MCF 10A (cell line): ENCODE data around the gene CBR3. TPM values are rescaled to one million over a fixed set of nuclear protein-coding genes. Genes with fewer than 3 reads are reported as not detected.
"Not testable (repeated sequence)": the region's sequence is repeated elsewhere in the genome, so short reads cannot be mapped to it uniquely, and the experiment has no call there.

Experiments
- BruUV-seq: library from RNA; stranded (reverse); fragments of 400-500 nt; replicated peaks from 2 replicates; lab custom pipeline; 2021; lab: Mats Ljungman, UMichigan
- CTCF ChIA-PET: fragments of 300-600 bp; sonication (Branson Sonifier 250); formaldehyde crosslinking; extraction: SDS; loops from one replicate; lab custom pipeline; 2021; ENCODE audit warnings: antibody characterized with exemption, inconsistent platforms; lab: Yijun Ruan, JAX
- POLR2A ChIA-PET: fragments of 300-600, 350-650 bp; sonication (Branson Sonifier 250); formaldehyde crosslinking; extraction: SDS; loops from one replicate; lab custom pipeline; 2020; ENCODE audit warnings: antibody characterized with exemption, inconsistent platforms; lab: Yijun Ruan, JAX
- DNase-seq: peaks from one replicate; pipeline ENCODE4 v3.0.0-alpha.2; 2018; ENCODE audit not compliant: unreplicated experiment
- H3K27ac Mint-ChIP-seq: one replicate; pipeline ENCODE4 v1.8.0; 2022; ENCODE audit warnings: mild to moderate bottlenecking, low read depth, mixed read lengths; ENCODE audit not compliant: unreplicated experiment
- H3K27me3 Mint-ChIP-seq: one replicate; pipeline ENCODE4 v1.8.0; 2022; ENCODE audit warnings: mixed read lengths; ENCODE audit not compliant: insufficient read depth, unreplicated experiment
- H3K36me3 Mint-ChIP-seq: one replicate; pipeline ENCODE4 v1.8.0; 2022; ENCODE audit warnings: mild to moderate bottlenecking, moderate library complexity, mixed read lengths; ENCODE audit not compliant: insufficient read depth, unreplicated experiment
- H3K4me1 Mint-ChIP-seq: one replicate; pipeline ENCODE4 v1.8.0; 2022; ENCODE audit warnings: mixed read lengths; ENCODE audit not compliant: insufficient read depth, unreplicated experiment
- H3K4me3 Mint-ChIP-seq: one replicate; pipeline ENCODE4 v1.8.0; 2022; ENCODE audit warnings: mild to moderate bottlenecking, moderate library complexity, mixed read lengths; ENCODE audit not compliant: unreplicated experiment
- H3K9me3 Mint-ChIP-seq: one replicate; pipeline ENCODE4 v1.8.0; 2022; ENCODE audit warnings: mixed read lengths; ENCODE audit not compliant: unreplicated experiment
- intact Hi-C: fragments of 100-400 bp; cut with micrococcal nuclease; formaldehyde crosslinking; loops from 2 replicates; pipeline ENCODE4 v1.14.1; 2022
- total RNA-seq: library from RNA; stranded (reverse); gene quantifications from 2 replicates; pipeline ENCODE4 v1.2.3, GENCODE V29; 2022
- TF ChIP-seq, protein P1 (sequence below): fragments of 200-600 bp; IDR thresholded peaks from one replicate; pipeline ENCODE4 v1.8.0; 2022; ENCODE audit warnings: antibody characterized with exemption, mild to moderate bottlenecking; ENCODE audit not compliant: unreplicated experiment

Gene CBR3
- total RNA-seq, 1 experiment from 2014 or later = 1.8 TPM

DNA sequence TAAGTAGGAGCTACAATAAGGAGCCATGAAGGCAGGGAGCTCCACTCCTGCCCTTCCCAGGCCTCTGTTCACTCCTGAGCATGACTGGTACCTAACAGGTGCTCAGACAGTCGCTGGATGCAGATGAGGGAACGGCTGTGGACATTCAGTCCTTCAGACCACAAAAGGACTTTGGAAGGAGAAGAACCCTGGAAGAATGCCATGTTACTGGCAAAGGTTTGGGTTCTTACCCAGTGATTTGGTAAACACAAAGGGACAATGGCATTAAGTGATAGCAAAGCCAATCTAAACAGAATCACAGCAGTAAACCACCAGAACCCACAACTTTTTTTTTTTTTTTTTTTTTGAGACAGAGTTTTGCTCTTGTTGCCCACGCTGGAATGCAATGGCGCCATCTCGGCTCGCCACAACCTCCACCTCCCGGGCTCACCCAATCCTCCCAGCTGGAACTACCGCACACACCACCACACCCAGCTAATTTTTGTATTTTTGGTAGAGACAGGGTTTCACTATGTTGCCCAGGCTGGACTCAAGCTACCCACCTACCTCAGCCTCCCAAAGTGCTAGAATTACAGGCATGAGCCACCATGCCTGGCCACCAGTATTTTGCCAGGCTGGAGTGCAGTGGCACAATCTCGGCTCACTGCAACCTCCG lies 7.5 kb upstream of the CBR3 start:
- Mint-ChIP-seq H3K27me3 (no peaks in the 10 kb centered on the region), H3K36me3 (peaks cover 8% of the 10 kb centered on the region), H3K4me3 (no peak overlapping the region), H3K4me1 (peaks cover 14% of the 10 kb centered on the region), H3K9me3 (no peaks in the 10 kb centered on the region), H3K27ac (no peak overlapping the region)
- intact Hi-C loops = no loop called here
- TF ChIP-seq, protein P1, sequence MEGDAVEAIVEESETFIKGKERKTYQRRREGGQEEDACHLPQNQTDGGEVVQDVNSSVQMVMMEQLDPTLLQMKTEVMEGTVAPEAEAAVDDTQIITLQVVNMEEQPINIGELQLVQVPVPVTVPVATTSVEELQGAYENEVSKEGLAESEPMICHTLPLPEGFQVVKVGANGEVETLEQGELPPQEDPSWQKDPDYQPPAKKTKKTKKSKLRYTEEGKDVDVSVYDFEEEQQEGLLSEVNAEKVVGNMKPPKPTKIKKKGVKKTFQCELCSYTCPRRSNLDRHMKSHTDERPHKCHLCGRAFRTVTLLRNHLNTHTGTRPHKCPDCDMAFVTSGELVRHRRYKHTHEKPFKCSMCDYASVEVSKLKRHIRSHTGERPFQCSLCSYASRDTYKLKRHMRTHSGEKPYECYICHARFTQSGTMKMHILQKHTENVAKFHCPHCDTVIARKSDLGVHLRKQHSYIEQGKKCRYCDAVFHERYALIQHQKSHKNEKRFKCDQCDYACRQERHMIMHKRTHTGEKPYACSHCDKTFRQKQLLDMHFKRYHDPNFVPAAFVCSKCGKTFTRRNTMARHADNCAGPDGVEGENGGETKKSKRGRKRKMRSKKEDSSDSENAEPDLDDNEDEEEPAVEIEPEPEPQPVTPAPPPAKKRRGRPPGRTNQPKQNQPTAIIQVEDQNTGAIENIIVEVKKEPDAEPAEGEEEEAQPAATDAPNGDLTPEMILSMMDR = no peak
- ChIA-PET CTCF (interaction anchor here (1.1 to 2.7 kb wide), 7 partner anchors 10 to 194 kb away, joined by 3 to 10 read pairs (median 8); no protein-coding TSS in a partner anchor), POLR2A (interaction anchor here (2.2 kb wide), 1 partner anchor 8 kb away, joined by 10 read pairs; the partner anchor contains the start of gene CBR3)
- no peak for DNase-seq
- BruUV-seq = no TSS peak

DNA sequence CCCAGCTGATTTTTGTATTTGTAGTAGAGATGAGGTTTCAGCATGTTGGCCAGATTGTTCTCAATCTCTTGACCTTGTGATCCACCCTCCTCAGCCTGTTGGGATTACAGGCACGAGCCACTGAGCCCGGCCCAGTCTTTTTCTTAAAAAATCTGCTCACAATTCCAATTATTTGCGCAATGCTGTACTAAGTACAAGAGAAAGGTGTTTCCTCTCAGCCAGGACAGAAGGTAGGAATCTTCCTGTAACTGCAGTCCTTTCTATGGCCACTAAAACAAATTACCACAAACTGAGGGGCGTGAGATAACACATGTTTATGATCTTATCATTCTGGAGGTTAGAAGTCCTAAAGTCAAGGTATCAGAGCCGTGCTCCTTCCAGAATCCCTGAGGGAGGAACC lies 6.9 kb upstream of the CBR3 start:
- intact Hi-C loops = no loop called here
- H3K27me3 Mint-ChIP-seq = no peaks in the 10 kb centered on the region
- no peak overlapping the region for H3K4me3 Mint-ChIP-seq
- H3K36me3 Mint-ChIP-seq = peaks cover 8% of the 10 kb centered on the region
- no peaks in the 10 kb centered on the region for H3K9me3 Mint-ChIP-seq
- TF ChIP-seq, protein P1 = no peak
- BruUV-seq = no TSS peak
- peaks cover 14% of the 10 kb centered on the region for H3K4me1 Mint-ChIP-seq
- ChIA-PET CTCF (interaction anchor here (1.5 kb wide), 1 partner anchor 193 kb away, joined by 5 read pairs; no protein-coding TSS in a partner anchor), POLR2A (interaction anchor here (2.2 kb wide), 1 partner anchor 8 kb away, joined by 10 read pairs; the partner anchor contains the start of gene CBR3)
- no peak for DNase-seq
- no peak overlapping the region for H3K27ac Mint-ChIP-seq

DNA sequence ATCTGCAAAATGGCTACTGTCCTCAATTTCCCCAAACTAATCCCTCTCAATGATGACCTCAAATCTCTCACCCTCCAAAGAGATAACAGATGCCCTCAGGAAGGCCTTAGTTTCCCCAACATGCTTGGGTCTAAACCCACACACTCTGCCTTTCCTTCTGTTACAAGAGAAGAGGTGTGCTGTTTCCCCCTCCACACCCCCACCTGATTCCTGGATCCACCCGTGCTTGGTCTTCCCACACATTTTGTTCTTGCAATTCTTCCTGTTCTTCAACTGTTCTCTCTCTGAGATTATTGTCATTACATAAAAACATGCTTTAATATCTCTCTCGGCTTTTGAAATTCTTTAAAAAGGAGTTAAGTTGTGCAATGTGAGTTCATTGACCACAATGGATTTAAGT lies 5.7 kb upstream of the CBR3 start:
- POLR2A ChIA-PET = no interaction called here
- TF ChIP-seq, protein P1 = no peak
- Mint-ChIP-seq H3K27ac (no peak overlapping the region), H3K4me1 (peaks cover 14% of the 10 kb centered on the region), H3K4me3 (no peak overlapping the region), H3K36me3 (peaks cover 8% of the 10 kb centered on the region), H3K27me3 (no peaks in the 10 kb centered on the region), H3K9me3 (no peaks in the 10 kb centered on the region)
- no TSS peak for BruUV-seq
- CTCF ChIA-PET = interaction anchor here (0.7 kb wide), 1 partner anchor 14 kb away, joined by 3 read pairs; no protein-coding TSS in a partner anchor
- no peak for DNase-seq
- intact Hi-C loops = no loop called here

DNA sequence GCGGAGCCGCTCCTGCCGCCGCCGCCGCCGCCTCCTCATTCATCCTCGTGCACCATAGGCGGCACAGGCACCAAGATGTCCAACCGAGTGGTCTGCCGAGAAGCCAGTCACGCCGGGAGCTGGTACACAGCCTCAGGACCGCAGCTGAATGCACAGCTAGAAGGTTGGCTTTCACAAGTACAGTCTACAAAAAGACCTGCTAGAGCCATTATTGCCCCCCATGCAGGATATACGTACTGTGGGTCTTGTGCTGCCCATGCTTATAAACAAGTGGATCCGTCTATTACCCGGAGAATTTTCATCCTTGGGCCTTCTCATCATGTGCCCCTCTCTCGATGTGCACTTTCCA lies 4.5 kb upstream of the CBR3 start:
- CTCF ChIA-PET = interaction anchor here (0.6 kb wide), 1 partner anchor 1335 kb away, joined by 3 read pairs; no protein-coding TSS in a partner anchor
- peaks cover 14% of the 10 kb centered on the region for H3K4me1 Mint-ChIP-seq
- H3K27me3 Mint-ChIP-seq, BruUV-seq, H3K36me3 Mint-ChIP-seq, intact Hi-C loops, H3K9me3 Mint-ChIP-seq, H3K27ac Mint-ChIP-seq, POLR2A ChIA-PET, DNase-seq: not testable (repeated sequence)
- H3K4me3 Mint-ChIP-seq = peak overlapping the region; percentile 63

DNA sequence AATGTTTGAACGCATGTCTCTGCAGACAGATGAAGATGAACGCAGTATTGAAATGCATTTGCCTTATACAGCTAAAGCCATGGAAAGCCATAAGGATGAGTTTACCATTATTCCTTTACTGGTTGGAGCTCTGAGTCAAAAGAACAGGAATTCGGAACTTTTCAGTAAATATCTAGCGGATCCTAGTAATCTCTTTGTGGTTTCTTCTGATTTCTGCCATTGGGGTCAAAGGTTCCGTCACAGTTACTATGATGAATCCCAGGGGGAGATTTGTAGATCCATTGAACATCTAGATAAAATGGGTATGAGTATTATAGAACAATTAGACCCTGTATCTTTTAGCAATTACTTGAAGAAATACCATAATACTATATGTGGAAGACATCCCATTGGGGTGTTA lies 4.0 kb upstream of the CBR3 start:
- H3K27ac Mint-ChIP-seq, H3K36me3 Mint-ChIP-seq, intact Hi-C loops, POLR2A ChIA-PET, H3K4me3 Mint-ChIP-seq, H3K9me3 Mint-ChIP-seq, H3K27me3 Mint-ChIP-seq, BruUV-seq, DNase-seq: not testable (repeated sequence)
- peaks cover 11% of the 10 kb centered on the region for H3K4me1 Mint-ChIP-seq
- CTCF ChIA-PET = interaction anchor here (0.6 kb wide), 1 partner anchor 1335 kb away, joined by 3 read pairs; no protein-coding TSS in a partner anchor
